Adipocyte (in vitro differentiated cells): ENCODE results near the gene KRTAP12-1.
"Not testable (repeated sequence)": the region's sequence is repeated elsewhere in the genome, so short reads cannot be mapped to it uniquely, and the experiment has no call there.

ENCODE experiments used
- DNase-seq: peaks from one replicate; pipeline ENCODE4 v3.0.0-alpha.2; 2015; ENCODE audit warnings: low read depth
- H3K27me3 ChIP-seq: replicated peaks from 2 replicates; pipeline ENCODE4 v1.7.0; 2013; ENCODE audit warnings: mild to moderate bottlenecking, low read length, moderate library complexity; ENCODE audit not compliant: control insufficient read depth, insufficient read depth
- H3K36me3 ChIP-seq: 2 replicates; pipeline ENCODE4 v1.7.0; 2013; ENCODE audit warnings: low read length, mild to moderate bottlenecking, moderate library complexity; ENCODE audit not compliant: control insufficient read depth, insufficient read depth, severe bottlenecking
- H3K4me1 ChIP-seq: 2 replicates; pipeline ENCODE4 v1.7.0; 2013; ENCODE audit warnings: mild to moderate bottlenecking, low read length, moderate library complexity; ENCODE audit not compliant: control insufficient read depth, insufficient read depth
- H3K4me3 ChIP-seq: 2 replicates; pipeline ENCODE4 v1.7.0; 2013; ENCODE audit warnings: mild to moderate bottlenecking, low read length, moderate library complexity
- H3K9ac ChIP-seq: 2 replicates; pipeline ENCODE4 v1.7.0; 2013; ENCODE audit warnings: mild to moderate bottlenecking, low read length, moderate library complexity
- H3K9me3 ChIP-seq: 2 replicates; pipeline ENCODE4 v1.7.0; 2013; ENCODE audit warnings: mild to moderate bottlenecking, low read length, moderate library complexity; ENCODE audit not compliant: control insufficient read depth

The KRTAP12-1 gene

GRCh38 chr21:44684483-44684882, 2.5 kb upstream of the KRTAP12-1 start:
- Histone ChIP-seq H3K9ac (no peak overlapping the region), H3K36me3 (no peaks in the 10 kb centered on the region), H3K27me3 (peaks cover 21% of the 10 kb centered on the region), H3K9me3 (no peaks in the 10 kb centered on the region), H3K4me1 (no peaks in the 10 kb centered on the region), H3K4me3 (no peak overlapping the region)
- no peak for DNase-seq

GRCh38 chr21:44684077-44684476, 2.1 kb upstream of the KRTAP12-1 start:
- no peaks in the 10 kb centered on the region for H3K9me3 ChIP-seq
- H3K36me3 ChIP-seq: no peaks in the 10 kb centered on the region
- H3K27me3 ChIP-seq: peaks cover 21% of the 10 kb centered on the region
- no peak for DNase-seq
- H3K9ac ChIP-seq: no peak overlapping the region
- no peak overlapping the region for H3K4me3 ChIP-seq
- H3K4me1 ChIP-seq: no peaks in the 10 kb centered on the region

DNA sequence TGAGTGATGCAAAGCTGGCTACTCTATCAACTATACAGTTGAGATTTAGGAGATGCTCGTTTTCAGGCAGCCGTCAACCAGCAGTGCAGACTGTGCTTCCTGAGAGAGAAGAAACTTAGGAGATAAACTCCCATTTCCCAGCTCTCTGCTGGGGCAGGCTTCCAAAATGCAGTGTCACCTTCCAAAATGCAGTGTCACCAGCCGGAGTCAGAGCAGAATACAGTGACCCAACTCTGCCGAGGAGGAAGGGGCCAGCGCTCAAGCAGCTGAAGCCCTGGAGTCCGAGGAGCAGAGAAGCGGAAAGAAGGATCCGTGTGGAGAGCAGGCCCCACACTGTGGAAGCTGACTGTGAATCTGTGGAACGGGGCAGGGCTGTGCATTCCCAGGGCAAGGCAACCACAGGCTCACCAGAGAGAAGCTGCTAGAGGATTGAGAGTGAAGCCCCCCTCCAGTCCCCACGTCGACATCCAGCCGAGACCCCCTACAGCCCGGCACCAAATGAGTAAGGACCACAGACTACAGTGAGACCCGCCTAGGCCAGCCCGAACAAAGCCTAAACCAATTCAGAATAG, 703 bp upstream of the KRTAP12-1 start:
- Histone ChIP-seq H3K9me3 (no peaks in the 10 kb centered on the region), H3K4me1 (no peaks in the 10 kb centered on the region), H3K36me3 (no peaks in the 10 kb centered on the region), H3K27me3 (peaks cover 15% of the 10 kb centered on the region), H3K9ac (no peak overlapping the region), H3K4me3 (no peak overlapping the region)
- no peak for DNase-seq

GRCh38 chr21:44681152-44681551, 811 bp downstream of the KRTAP12-1 start:
- H3K9ac ChIP-seq: no peak overlapping the region
- H3K4me3 ChIP-seq: no peak overlapping the region
- no peaks in the 10 kb centered on the region for H3K4me1 ChIP-seq
- H3K27me3 ChIP-seq: peaks cover 20% of the 10 kb centered on the region
- H3K9me3 ChIP-seq: no peaks in the 10 kb centered on the region
- H3K36me3 ChIP-seq: no peaks in the 10 kb centered on the region
- DNase-seq: no peak

GRCh38 chr21:44677881-44678280, 4.1 kb downstream of the KRTAP12-1 start:
- Histone ChIP-seq H3K36me3 (no peaks in the 10 kb centered on the region), H3K9ac (no peak overlapping the region), H3K4me1 (no peaks in the 10 kb centered on the region), H3K4me3 (no peak overlapping the region), H3K27me3 (peaks cover 12% of the 10 kb centered on the region), H3K9me3 (peaks cover 11% of the 10 kb centered on the region)
- no peak for DNase-seq

DNA sequence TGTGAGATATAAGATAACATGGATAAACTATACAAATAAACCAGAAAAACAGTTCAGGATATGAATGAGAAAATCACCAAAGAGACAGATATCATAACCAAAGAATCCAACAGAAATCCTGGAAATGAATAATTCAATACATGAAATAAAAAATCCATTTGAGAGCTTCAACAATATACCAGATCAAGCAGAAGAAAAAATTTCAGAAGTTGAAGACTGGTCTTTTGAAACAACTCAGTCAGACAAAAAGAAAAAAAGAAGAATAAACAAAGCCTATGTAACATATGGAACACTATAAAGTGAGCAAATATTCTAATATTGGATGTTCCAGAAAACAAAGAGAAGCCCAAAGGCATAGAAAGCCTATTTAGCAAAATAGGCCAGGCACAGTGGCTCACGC, 10.1 kb downstream of the KRTAP12-1 start:
- Histone ChIP-seq H3K9ac (no peak overlapping the region), H3K9me3 (peaks cover 26% of the 10 kb centered on the region), H3K36me3 (no peaks in the 10 kb centered on the region), H3K4me1 (no peaks in the 10 kb centered on the region), H3K27me3 (peaks cover 9% of the 10 kb centered on the region), H3K4me3 (no peak overlapping the region)
- DNase-seq: no peak

DNA sequence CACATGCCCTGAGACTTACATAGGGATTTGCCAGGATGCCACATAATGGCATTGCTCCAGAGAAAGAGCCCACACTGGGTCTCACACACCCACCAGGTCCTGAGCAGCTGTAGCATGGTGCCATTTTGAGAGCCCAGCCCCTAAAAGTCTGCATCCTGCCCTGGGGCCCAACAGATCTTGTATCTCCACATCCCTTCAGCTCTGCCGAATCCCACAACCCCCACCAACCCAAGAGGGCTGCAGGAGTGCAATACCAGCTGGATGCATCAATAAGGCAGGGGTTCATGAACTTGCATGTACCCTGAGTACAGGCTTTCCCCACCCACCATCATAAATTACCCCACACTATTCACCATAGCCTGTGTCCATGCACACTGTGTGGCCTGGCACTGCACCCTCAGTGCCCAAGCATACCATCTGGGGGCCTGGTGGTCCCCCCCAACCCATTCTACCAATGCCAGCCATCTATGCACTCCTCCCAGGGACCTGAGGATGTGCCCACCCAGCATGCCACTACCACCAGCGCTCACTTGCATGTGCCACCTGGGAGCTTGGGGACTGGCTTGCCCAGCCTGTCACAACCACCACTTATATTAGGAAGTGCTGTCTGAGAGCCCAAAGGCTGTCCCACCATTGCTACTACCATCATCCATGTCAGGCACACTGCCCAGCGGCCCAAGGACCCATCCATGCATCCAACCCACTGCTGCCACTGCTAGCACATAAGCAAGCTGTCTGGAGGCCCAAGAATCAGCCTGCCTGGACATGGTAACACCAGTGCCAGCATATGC, 11.1 kb downstream of the KRTAP12-1 start:
- no peaks in the 10 kb centered on the region for H3K36me3 ChIP-seq
- no peak overlapping the region for H3K4me3 ChIP-seq
- no peak overlapping the region for H3K9ac ChIP-seq
- H3K27me3 ChIP-seq: no peaks in the 10 kb centered on the region
- H3K9me3 ChIP-seq: peaks cover 26% of the 10 kb centered on the region
- no peaks in the 10 kb centered on the region for H3K4me1 ChIP-seq
- no peak for DNase-seq

DNA sequence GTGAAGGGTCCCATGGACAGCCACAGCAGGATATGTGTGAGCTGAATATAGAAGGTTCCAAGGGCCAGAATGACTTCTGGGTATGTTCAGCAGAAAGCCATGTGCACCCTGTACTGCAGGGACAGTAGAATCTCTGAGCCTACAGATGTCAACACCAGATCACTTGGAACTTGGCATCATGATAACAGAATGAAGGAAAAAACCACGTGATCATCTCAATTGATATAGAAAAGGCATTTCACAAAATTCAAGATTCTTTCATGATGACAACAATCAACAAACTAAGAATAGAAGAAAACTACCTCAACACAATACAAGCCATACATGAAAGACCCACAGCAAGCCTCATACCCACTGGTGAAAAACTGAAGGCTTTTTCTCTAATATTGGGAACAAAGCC, 14.4 kb downstream of the KRTAP12-1 start:
- no peak for DNase-seq
- H3K27me3 ChIP-seq: no peaks in the 10 kb centered on the region

GRCh38 chr21:44666401-44667320, 15.3 kb downstream of the KRTAP12-1 start, which contains the start of gene KRTAP12-2:
KRTAP12-2 (minus strand) TSS chr21:44666927; CDS start chr21:44666886, 41 bp downstream.
- H3K9me3 ChIP-seq: peaks cover 25% of the 10 kb centered on the region
- no peaks in the 10 kb centered on the region for H3K27me3 ChIP-seq
- H3K36me3 ChIP-seq: no peaks in the 10 kb centered on the region
- H3K9ac ChIP-seq: no peak within 1 kb of the TSS
- H3K4me3 ChIP-seq: no peak within 1 kb of the TSS
- DNase-seq: no peak
- no peaks in the 10 kb centered on the region for H3K4me1 ChIP-seq

More for the DNA sequence above, 14.4 kb downstream of the KRTAP12-1 start:
- H3K4me3 ChIP-seq: no peak overlapping the region
- H3K9ac ChIP-seq: no peak overlapping the region
- H3K4me1 ChIP-seq: no peaks in the 10 kb centered on the region
- H3K9me3 ChIP-seq: peaks cover 28% of the 10 kb centered on the region
- H3K36me3 ChIP-seq: no peaks in the 10 kb centered on the region

GRCh38 chr21:44664691-44665090, 17.3 kb downstream of the KRTAP12-1 start:
- H3K4me1 ChIP-seq: no peaks in the 10 kb centered on the region
- no peak for DNase-seq
- no peaks in the 10 kb centered on the region for H3K36me3 ChIP-seq
- no peak overlapping the region for H3K4me3 ChIP-seq
- no peak overlapping the region for H3K9ac ChIP-seq
- H3K27me3 ChIP-seq: no peaks in the 10 kb centered on the region
- H3K9me3 ChIP-seq: peaks cover 25% of the 10 kb centered on the region

DNA sequence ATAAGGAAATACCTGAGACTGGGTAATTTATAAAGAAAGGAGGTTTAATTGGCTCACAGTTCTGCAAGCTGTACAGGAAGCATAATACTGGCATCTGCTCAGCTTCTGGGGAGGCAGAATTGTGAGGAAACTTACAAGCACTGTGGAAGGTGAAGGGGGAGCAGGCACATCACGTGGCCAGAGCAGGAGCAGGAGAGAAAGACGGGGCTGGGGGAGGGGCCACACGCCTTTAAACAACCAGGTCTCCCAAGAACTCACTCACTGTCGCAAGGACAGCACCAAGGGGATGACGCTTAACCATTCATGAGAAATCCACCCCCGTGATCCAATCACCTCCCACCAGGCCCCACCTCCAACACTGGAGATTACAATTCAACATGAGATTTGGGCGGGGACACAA, 20.4 kb downstream of the KRTAP12-1 start:
- H3K27me3 ChIP-seq, DNase-seq, H3K36me3 ChIP-seq, H3K4me3 ChIP-seq, H3K9ac ChIP-seq, H3K4me1 ChIP-seq: not testable (repeated sequence)
- H3K9me3 ChIP-seq: peaks cover 21% of the 10 kb centered on the region
